GM18868 (cell line): ENCODE data around the gene CCDC91.
"Not testable (repeated sequence)": the region's sequence is repeated elsewhere in the genome, so short reads cannot be mapped to it uniquely, and the experiment has no call there.

Source experiments
- ATAC-seq: cut with Tn5 transposase; IDR thresholded peaks from one replicate; pipeline ENCODE4 v1.9.1; 2021; ENCODE audit warnings: mild to moderate bottlenecking, moderate library complexity; ENCODE audit not compliant: unreplicated experiment

Gene CCDC91

GRCh38 chr12:28278960-28279359, 88.7 kb downstream of the CCDC91 start:
- ATAC-seq: no peak

GRCh38 chr12:28286352-28286751, 96.1 kb downstream of the CCDC91 start:
- ATAC-seq: no peak

GRCh38 chr12:28290262-28290661, 100.0 kb downstream of the CCDC91 start:
- no peak for ATAC-seq

- ATAC-seq: no peak
Measured at GRCh38 chr12:28292699-28293098, 102.4 kb downstream of the CCDC91 start.

GRCh38 chr12:28294300-28294699, 104.0 kb downstream of the CCDC91 start:
- ATAC-seq: no peak

GRCh38 chr12:28296287-28296686, 106.0 kb downstream of the CCDC91 start:
- no peak for ATAC-seq

- no peak for ATAC-seq
Measured at GRCh38 chr12:28303192-28303591, 112.9 kb downstream of the CCDC91 start.

- no peak for ATAC-seq
Measured at GRCh38 chr12:28306535-28306934, 116.3 kb downstream of the CCDC91 start.

GRCh38 chr12:28308891-28309290, 118.6 kb downstream of the CCDC91 start:
- no peak for ATAC-seq

GRCh38 chr12:28313631-28314030, 123.4 kb downstream of the CCDC91 start:
- no peak for ATAC-seq

GRCh38 chr12:28316049-28316448, 125.8 kb downstream of the CCDC91 start:
- no peak for ATAC-seq

GRCh38 chr12:28318273-28318672, 128.0 kb downstream of the CCDC91 start:
- ATAC-seq: no peak

GRCh38 chr12:28320353-28320752, 130.1 kb downstream of the CCDC91 start:
- ATAC-seq: no peak

- no peak for ATAC-seq
Measured at GRCh38 chr12:28327722-28328121, 137.5 kb downstream of the CCDC91 start.

GRCh38 chr12:28328967-28329366, 138.7 kb downstream of the CCDC91 start:
- ATAC-seq: no peak

- not testable (repeated sequence) for ATAC-seq
Measured at GRCh38 chr12:28329727-28330126, 139.5 kb downstream of the CCDC91 start.

- ATAC-seq: not testable (repeated sequence)
Measured at GRCh38 chr12:28330232-28330631, 140.0 kb downstream of the CCDC91 start.

- ATAC-seq: no peak
Measured at GRCh38 chr12:28331130-28331529, 140.9 kb downstream of the CCDC91 start.

GRCh38 chr12:28340261-28341045, 150.2 kb downstream of the CCDC91 start:
- ATAC-seq: peak; percentile 81

GRCh38 chr12:28343713-28344112, 153.5 kb downstream of the CCDC91 start:
- no peak for ATAC-seq

- ATAC-seq: no peak
Measured at GRCh38 chr12:28346567-28346966, 156.3 kb downstream of the CCDC91 start.

- ATAC-seq: no peak
Measured at GRCh38 chr12:28349196-28349595, 158.9 kb downstream of the CCDC91 start.

GRCh38 chr12:28350502-28350901, 160.2 kb downstream of the CCDC91 start:
- no peak for ATAC-seq
